T-helper 22 cell (primary cell): ENCODE data around the gene TRAF4.
"Not testable (repeated sequence)": the region's sequence is repeated elsewhere in the genome, so short reads cannot be mapped to it uniquely, and the experiment has no call there.

Experiments
- DNase-seq: peaks from one replicate; pipeline ENCODE4 v3.0.0-alpha.2; 2020; ENCODE audit warnings: low read depth

Gene TRAF4

DNA sequence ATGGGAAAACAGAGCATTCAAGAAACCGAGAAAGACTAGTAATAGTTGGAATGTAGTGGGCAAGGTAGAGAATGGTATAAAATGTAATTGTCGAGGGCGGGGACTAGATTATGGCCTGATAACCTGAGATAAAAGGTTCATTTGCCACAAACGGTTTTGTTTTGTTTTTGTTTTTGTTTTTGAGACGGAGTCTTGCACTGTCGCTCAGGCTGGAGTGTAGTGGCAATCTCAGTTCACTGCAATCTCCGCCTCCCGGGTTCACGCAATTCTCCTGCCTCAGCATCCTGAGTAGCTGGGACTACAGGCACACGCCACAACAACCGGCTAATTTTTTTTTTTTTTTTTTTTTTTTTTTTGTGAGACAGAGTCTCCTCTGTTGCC, 13.9 kb upstream of the TRAF4 start:
- DNase-seq, result no peak

GRCh38 chr17:28733346-28733745, 10.5 kb upstream of the TRAF4 start:
- no peak for DNase-seq

DNA sequence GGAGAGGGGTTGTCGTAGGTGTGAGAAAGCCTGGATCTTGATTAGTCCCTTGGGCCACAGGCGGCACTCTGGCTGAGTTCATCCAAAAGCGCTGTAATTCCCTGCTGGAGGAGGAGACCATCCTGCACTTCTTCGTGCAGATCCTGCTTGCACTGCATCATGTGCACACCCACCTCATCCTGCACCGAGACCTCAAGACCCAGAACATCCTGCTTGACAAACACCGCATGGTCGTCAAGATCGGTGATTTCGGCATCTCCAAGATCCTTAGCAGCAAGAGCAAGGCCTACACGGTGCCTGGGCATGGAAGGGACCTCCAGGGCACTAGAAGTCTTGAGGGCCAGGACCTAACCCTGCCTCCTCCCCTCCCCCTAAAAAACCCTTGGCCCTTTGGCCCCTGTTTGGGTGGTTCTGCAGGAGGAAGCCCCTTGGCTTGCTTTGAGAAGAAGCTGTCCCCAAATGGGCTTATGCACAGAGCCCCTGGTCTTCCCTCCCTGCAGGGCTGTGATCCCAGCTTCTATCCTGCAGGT, 9.0 kb upstream of the TRAF4 start:
- no peak for DNase-seq

GRCh38 chr17:28735242-28735722, 8.5 kb upstream of the TRAF4 start:
- no peak for DNase-seq

DNA sequence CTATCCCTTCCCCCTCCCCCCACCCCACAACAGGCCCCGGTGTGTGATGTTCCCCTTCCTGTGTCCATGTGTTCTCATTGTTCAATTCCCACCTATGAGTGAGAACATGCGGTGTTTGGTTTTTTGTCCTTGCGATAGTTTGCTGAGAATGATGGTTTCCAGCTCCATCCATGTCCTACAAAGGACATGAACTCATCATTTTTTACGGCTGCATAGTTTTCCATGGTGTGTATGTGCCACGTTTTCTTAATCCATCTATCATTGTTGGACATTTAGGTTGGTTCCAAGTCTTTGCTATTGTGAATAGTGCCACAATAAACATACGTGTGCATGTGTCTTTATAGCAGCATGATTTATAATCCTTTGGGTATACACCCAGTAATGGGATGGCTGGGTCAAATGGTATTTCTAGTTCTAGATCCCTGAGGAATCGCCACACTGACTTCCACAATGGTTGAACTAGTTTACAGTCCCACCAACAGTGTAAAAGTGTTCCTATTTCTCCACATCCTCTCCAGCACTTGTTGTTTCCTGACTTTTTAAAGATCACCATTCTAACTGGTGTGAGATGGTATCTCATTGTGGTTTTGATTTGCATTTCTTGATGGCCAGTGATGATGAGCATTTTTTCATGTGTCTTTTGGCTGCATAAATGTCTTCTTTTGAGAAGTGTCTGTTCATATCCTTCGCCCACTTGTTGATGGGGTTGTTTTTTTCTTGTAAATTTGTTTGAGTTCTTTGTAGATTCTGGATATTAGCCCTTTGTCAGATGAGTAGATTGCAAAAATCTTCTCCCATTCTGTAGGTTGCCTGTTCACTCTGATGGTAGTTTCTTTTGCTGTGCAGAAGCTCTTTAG, 7.7 kb upstream of the TRAF4 start:
- not testable (repeated sequence) for DNase-seq

DNA sequence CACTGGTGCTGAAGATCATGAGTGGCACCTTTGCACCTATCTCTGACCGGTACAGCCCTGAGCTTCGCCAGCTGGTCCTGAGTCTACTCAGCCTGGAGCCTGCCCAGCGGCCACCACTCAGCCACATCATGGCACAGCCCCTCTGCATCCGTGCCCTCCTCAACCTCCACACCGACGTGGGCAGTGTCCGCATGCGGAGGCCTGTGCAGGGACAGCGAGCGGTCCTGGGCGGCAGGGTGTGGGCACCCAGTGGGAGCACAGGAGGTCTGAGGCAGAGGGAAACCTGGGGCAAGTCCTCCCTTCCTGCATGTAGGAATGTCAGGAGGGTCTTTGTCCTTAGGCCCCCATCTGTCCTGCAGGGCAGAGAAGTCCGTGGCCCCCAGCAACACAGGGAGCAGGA, 6.5 kb upstream of the TRAF4 start:
- no peak for DNase-seq

DNA sequence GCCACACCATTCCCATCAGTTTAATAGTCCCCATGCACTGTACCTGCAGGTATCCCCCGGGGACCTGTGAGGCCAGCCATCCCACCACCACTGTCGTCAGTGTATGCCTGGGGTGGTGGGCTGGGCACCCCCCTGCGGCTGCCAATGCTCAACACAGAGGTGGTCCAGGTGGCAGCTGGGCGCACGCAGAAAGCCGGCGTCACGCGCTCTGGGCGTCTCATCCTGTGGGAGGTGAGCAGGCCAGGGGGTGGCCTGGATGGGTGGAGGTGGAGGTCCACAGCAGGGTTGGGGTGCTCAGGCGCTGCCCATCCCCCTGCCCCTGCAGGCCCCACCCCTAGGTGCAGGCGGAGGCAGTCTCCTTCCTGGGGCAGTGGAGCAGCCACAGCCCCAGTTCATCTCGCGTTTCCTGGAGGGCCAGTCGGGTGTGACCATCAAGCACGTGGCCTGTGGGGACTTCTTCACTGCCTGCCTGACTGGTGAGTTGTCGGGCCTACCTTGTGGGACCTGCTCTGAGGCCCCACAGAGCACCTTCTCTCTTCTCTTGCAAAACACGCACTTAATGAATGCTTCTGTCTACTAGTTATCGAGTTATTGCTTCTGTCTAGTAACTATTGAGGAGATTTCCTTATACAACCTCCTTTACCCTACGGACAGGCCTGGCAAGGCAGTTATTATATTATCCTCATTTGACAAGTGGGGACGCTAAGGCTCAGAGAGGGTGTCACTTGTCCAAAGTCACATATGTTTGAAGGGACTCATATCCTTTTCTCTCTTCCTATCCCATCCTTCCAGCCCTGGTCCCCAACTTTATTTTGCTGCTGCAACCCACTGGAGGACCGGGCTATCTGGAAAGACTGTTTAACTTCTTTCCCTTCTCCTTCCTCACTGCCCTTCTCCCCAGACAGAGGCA, 5.8 kb upstream of the TRAF4 start:
- DNase-seq, result no peak

DNA sequence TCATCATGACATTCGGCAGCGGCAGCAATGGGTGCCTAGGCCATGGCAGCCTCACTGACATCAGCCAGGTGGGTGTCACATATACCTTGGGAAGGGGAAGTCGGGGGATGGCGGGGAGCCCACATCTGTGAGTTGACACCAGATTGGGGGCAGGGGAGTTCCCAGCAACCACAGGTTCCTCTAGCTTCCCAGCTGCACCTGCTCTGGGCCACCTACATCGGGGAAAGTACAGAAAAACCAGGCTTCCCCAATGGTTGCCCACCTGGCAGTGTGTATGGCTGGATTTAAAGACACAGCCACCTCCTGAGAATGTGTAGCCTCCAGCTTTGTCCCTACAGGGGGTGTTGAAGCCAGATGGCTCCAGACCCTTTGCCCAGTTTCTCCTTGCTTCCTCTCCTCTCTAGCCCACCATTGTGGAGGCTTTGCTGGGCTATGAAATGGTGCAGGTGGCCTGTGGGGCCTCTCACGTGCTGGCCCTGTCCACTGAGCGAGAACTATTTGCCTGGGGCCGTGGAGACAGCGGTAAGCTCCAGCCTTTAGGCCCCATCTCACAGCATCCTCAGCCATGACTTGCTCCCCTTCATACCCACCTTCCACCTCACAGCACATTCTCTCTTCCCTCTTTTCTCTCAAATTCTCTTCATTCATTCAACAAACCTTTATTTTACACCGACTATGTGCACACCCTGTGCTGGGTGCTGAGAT, 5.0 kb upstream of the TRAF4 start:
- peak; percentile 56 for DNase-seq

DNA sequence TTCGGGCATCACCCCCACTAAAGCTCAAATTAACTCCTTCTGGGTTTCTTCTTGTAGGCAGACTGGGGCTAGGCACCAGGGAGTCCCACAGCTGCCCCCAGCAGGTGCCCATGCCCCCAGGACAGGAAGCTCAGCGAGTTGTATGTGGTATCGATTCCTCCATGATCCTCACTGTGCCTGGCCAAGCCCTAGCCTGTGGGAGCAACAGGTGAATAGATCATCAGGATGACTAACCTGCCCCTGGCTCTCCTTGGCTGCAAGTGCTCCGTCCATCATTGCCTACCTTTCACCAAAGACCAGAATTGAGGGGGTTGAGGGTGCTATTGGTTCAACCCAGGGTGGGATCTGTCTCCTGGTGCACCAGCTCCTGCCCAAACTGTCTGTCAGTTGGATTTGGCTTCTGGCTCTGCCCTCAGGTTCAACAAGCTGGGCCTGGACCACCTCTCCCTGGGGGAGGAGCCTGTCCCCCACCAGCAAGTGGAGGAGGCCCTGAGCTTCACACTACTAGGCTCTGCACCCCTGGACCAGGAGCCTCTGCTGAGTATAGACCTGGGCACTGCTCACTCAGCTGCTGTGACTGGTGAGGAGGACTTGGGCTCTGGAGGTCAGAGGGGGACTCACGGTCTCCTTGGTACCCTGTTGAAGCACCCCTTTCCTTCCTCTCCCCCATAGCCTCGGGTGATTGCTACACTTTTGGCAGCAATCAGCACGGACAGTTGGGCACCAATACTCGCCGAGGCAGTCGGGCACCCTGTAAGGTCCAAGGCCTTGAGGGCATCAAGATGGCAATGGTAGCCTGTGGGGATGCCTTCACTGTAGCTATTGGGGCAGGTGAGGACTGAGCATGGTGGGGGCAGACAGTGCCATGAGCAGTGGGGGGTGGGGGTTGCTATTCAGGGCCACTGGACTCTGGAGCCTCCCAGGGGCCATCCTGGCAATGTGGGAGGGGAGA, 3.1 kb upstream of the TRAF4 start:
- DNase-seq, result no peak

- no peak for DNase-seq
Observed at GRCh38 chr17:28741358-28742349, 2.2 kb upstream of the TRAF4 start.

GRCh38 chr17:28744104-28744971, 527 bp downstream of the TRAF4 start:
- peak; percentile 49 for DNase-seq

GRCh38 chr17:28744972-28745785, 1.4 kb downstream of the TRAF4 start:
- no peak for DNase-seq

DNA sequence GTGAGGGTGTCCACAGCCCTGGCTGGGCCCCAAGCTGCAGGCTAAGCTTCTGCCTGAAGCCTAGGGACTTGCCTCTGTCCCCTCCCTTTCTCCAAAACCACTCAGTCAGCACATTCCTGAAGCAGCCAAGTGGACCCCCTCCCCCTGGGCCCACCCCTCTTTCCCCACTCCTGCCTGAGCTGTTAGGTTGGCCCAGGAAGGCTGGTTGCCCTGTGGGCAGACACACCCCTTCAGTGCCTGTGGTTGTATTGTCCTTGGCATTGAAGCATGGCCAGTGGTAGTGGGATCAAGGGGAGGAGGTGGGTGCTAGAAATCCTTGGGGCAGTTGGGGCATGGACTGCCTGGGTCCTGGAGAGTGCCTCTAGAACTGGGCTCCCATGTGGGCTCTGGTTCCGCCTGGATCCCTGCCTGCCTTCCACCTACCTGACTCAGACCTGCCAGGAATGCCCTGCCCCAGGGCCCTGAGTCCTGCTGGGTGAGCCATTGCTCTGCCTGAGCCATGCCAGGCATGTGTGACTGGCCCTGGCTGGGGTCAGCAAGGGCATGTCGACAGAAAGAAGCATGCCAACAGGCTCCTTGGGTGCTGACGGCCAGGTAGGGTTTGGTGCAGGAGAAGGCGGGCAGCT, 2.1 kb downstream of the TRAF4 start:
- no peak for DNase-seq

DNA sequence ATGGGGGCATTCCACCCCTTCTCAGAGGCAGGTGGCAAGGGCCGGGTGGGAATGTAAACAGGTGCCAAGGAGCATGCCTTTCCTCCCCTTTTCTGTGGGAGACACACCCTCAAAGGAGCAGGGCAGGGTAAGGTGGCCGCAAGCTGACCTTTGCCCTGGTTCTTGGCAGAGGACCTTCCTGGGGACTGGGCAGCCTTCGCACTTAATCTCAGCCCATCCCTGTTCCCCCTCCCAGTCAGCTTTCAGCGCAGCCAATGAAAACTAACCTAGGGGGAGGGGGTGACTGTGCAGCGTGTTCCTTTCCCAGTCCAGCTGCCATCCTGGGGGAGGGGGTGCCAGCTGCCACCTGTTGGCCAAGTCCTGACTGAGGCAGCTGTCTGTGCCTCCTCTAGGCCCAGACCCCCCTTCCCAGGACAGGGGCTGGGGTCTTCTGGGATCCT, 2.8 kb downstream of the TRAF4 start:
- no peak for DNase-seq

DNA sequence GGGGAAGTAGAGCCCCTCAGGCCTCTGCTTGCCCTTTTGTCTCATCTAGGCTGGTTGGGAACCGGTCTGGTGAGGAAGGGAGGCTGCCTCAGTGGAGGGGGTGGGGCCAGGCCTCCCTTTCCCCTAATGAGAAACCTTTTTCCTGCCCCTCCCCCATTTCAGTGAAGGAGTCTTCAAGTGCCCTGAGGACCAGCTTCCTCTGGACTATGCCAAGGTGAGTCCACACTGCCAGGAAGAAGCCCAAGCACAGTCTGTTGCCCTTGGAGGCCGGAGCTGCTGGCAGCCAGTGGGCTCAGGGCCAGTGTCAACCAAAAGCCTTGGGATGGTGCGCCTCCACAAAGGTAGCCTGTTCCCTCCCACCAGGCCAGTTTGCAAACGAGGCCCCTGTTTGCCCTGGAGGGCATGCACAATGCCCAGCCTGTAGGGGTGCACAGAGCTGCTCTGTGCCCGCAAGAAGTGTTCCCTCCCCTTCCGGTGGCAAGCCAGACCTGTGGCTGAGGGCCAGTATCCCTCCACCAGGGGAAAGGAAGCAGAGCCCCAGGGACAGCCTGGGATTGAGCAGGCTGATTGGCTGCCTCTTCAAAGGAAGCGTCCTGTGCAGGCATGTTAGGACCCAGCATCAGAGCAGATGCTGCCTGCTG, 3.4 kb downstream of the TRAF4 start:
- no peak for DNase-seq
